ENCODE data around the gene CILP2.

CILP2 gene, protein sequence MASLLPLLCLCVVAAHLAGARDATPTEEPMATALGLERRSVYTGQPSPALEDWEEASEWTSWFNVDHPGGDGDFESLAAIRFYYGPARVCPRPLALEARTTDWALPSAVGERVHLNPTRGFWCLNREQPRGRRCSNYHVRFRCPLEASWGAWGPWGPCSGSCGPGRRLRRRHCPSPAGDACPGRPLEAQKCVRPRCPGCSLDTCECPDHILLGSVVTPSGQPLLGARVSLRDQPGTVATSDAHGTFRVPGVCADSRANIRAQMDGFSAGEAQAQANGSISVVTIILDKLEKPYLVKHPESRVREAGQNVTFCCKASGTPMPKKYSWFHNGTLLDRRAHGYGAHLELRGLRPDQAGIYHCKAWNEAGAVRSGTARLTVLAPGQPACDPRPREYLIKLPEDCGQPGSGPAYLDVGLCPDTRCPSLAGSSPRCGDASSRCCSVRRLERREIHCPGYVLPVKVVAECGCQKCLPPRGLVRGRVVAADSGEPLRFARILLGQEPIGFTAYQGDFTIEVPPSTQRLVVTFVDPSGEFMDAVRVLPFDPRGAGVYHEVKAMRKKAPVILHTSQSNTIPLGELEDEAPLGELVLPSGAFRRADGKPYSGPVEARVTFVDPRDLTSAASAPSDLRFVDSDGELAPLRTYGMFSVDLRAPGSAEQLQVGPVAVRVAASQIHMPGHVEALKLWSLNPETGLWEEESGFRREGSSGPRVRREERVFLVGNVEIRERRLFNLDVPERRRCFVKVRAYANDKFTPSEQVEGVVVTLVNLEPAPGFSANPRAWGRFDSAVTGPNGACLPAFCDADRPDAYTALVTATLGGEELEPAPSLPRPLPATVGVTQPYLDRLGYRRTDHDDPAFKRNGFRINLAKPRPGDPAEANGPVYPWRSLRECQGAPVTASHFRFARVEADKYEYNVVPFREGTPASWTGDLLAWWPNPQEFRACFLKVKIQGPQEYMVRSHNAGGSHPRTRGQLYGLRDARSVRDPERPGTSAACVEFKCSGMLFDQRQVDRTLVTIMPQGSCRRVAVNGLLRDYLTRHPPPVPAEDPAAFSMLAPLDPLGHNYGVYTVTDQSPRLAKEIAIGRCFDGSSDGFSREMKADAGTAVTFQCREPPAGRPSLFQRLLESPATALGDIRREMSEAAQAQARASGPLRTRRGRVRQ

DNA sequence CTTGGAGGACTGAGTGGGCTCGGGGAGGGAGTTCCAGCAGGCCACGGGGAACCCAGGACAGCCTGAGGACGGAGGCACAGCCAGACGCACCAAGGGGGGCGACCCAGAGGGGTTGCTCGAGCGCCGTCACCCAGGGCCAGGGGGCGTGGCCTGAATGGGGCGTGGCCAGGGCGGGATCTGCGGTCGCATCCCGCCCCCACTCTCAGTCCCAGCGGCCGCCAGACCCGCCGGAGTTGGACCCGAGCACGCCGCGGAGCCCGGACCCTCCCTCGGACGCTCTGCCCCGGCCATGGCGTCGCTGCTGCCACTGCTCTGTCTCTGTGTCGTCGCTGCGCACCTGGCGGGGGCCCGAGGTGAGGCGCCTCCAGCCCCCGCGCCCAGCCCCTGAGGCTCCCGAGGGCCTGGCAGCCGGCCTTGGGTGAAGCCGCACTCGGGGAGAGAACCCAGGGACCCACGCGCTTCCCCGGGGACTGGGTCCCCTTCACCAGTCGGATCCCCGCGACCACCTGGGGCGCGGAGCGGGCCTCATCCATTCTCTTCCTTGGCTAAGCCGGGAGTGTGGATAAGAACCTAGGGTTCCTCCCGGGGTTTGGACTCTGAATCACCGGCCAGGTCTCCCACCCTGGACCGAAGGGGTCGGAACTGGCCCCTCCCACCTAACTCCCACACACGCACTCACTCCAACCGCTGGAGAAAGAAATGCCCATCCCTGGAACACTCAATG lies at the start of gene CILP2:
Gene CILP2 (plus strand): TSS at position 205 of the 724 bp plus-strand sequence. CDS start 85 bp downstream, at position 290.
- Histone ChIP-seq H3K36me3 (ENCODE audit: control insufficient read depth, low read length) (no peaks in the 10 kb centered on the region), H3K4me2 (ENCODE audit: low read length) (peak within 1 kb of the TSS; percentile 55)
- peak; percentile 21; the same call in 1 of the 2 replicates for TF ChIP-seq EZH2phosphoT487 (IDR thresholded peaks at IDR 0.05; ENCODE audit: borderline replicate concordance, low read length)
- TF ChIP-seq, protein P1, sequence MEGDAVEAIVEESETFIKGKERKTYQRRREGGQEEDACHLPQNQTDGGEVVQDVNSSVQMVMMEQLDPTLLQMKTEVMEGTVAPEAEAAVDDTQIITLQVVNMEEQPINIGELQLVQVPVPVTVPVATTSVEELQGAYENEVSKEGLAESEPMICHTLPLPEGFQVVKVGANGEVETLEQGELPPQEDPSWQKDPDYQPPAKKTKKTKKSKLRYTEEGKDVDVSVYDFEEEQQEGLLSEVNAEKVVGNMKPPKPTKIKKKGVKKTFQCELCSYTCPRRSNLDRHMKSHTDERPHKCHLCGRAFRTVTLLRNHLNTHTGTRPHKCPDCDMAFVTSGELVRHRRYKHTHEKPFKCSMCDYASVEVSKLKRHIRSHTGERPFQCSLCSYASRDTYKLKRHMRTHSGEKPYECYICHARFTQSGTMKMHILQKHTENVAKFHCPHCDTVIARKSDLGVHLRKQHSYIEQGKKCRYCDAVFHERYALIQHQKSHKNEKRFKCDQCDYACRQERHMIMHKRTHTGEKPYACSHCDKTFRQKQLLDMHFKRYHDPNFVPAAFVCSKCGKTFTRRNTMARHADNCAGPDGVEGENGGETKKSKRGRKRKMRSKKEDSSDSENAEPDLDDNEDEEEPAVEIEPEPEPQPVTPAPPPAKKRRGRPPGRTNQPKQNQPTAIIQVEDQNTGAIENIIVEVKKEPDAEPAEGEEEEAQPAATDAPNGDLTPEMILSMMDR (IDR thresholded peaks at IDR 0.05; ENCODE audit: low read depth, low read length, poor library complexity, severe bottlenecking), result no peak

DNA sequence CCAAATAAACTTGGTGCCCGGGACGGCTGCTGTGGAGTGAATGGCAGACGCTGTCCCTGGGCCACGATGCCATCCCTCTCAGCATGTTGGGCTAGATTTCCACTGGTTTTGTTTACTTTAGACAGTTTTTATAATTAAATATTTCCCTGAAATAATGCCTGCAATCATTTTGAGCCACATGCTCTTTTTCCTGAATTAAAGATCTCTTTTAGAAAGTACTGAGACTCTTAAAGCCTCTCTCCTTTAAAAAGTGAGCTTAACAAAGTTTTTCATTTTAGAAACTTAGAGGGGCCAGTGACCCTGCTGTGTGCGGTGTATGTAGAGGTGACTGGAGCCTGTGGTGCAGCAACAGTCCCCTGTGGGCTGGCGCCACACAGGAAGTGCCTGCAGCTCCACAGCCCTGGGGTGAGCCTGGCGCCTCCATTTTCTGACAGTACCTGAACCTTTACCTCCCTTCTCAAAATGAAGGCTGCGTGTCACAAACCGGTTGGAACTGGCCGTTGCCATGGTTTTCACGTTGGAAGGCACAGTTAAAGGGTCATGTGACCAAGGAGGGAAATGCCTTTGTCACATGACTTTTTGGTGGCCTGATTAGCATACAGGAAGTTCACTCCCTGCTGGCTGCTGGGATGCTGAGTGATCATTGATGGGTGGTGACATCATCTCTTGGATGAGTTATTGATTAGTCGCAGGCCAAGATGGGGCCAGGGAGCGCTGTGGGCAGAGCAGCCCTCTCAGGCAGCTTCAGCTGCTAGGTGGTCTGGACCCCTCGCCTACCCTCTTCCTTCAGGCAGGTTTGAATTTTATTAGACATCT lies 49.0 kb upstream of the CILP2 start:
- peak overlapping the region; percentile 27 for H3K4me3 ChIP-seq (ENCODE audit: low read length)
- H3K27me3 ChIP-seq (ENCODE audit: control insufficient read depth, low read length), result no peaks in the 10 kb centered on the region
- peaks cover 64% of the 10 kb centered on the region for H3K4me1 ChIP-seq (ENCODE audit: control insufficient read depth, low read length)
- peaks cover 49% of the 10 kb centered on the region for H3K36me3 ChIP-seq (ENCODE audit: control insufficient read depth, low read length)
- peaks cover 8% of the 10 kb centered on the region; the same call in 1 of the 2 replicates for H4K20me1 ChIP-seq (ENCODE audit: control insufficient read depth, insufficient read depth, low read depth, low read length)
- peak overlapping the region; percentile 62 for H3K27ac ChIP-seq (ENCODE audit: low read depth, low read length)
- H3K79me2 ChIP-seq (ENCODE audit: control insufficient read depth, low read length), result peaks cover 87% of the 10 kb centered on the region
- TF ChIP-seq, protein P1 (IDR thresholded peaks at IDR 0.05; ENCODE audit: low read depth, low read length, poor library complexity, severe bottlenecking), result no peak
- no peak for TF ChIP-seq EZH2phosphoT487 (IDR thresholded peaks at IDR 0.05; ENCODE audit: borderline replicate concordance, low read length)
- H3K9me3 ChIP-seq (ENCODE audit: control insufficient read depth, insufficient read depth, low read length), result no peaks in the 10 kb centered on the region
- peaks cover 18% of the 10 kb centered on the region for H3F3A ChIP-seq (ENCODE audit: control insufficient read depth, insufficient read depth)
- H3K9me2 ChIP-seq (replicated peaks; ENCODE audit: control insufficient read depth, low read length), result no peaks in the 10 kb centered on the region
- H3K4me2 ChIP-seq (ENCODE audit: low read length), result peak overlapping the region; percentile 47

More for the DNA sequence above, at the start of gene CILP2:
- H3K27ac ChIP-seq (ENCODE audit: low read depth, low read length), result no peak within 1 kb of the TSS
- peaks cover 3% of the 10 kb centered on the region for H3F3A ChIP-seq (ENCODE audit: control insufficient read depth, insufficient read depth)
- H3K4me1 ChIP-seq (ENCODE audit: control insufficient read depth, low read length), result peaks cover 24% of the 10 kb centered on the region
- H3K27me3 ChIP-seq (ENCODE audit: control insufficient read depth, low read length), result peaks cover 16% of the 10 kb centered on the region
- H3K79me2 ChIP-seq (ENCODE audit: control insufficient read depth, low read length), result no peaks in the 10 kb centered on the region
- H3K9me3 ChIP-seq (ENCODE audit: control insufficient read depth, insufficient read depth, low read length), result no peaks in the 10 kb centered on the region
- H3K9me2 ChIP-seq (replicated peaks; ENCODE audit: control insufficient read depth, low read length), result no peaks in the 10 kb centered on the region
- no peaks in the 10 kb centered on the region for H4K20me1 ChIP-seq (ENCODE audit: control insufficient read depth, insufficient read depth, low read depth, low read length)
- H3K4me3 ChIP-seq (ENCODE audit: low read length), result peak within 1 kb of the TSS; percentile 57

Data from DOHH2 (cell line).